K562 (cell line): Measurements from ENCODE around the gene MON2. TPM values are rescaled to one million over a fixed set of nuclear protein-coding genes. Genes with fewer than 3 reads are reported as not detected.

ENCODE experiments used
- CTBP1 ChIP-seq: fragments of 450-650 bp; IDR thresholded peaks from 2 replicates; pipeline ENCODE4 v1.6.1; 2016; ENCODE audit warnings: borderline replicate concordance
- GATAD2A ChIP-seq: fragments of 450-650 bp; IDR thresholded peaks from 2 replicates; pipeline ENCODE4 v1.6.1; 2017
- HCFC1 ChIP-seq: IDR thresholded peaks from 2 replicates; pipeline ENCODE4 v1.6.1; 2012; ENCODE audit warnings: low read depth, low read length, improper control_type of control experiment
- HNRNPH1 ChIP-seq: fragments of 200-400 bp; formaldehyde crosslinking; optimal IDR thresholded peaks from 2 replicates; pipeline ENCODE3; 2017; ENCODE audit warnings: low read depth, mild to moderate bottlenecking, low read length, moderate library complexity
- KDM2B ChIP-seq: fragments of 250-450 bp; sonication (Bioruptor Pico); IDR thresholded peaks from 2 replicates; pipeline ENCODE4 v1.8.0; 2021; ENCODE audit warnings: mild to moderate bottlenecking, moderate library complexity
- MBD2 ChIP-seq: sonication (generic); IDR thresholded peaks from 2 replicates; pipeline ENCODE4 v1.6.1; 2016; ENCODE audit warnings: low read depth, borderline replicate concordance
- MXD1 ChIP-seq: fragments of 250-450 bp; sonication (Bioruptor Pico); IDR thresholded peaks from 2 replicates; pipeline ENCODE4 v1.8.0; 2021; ENCODE audit warnings: borderline replicate concordance, mild to moderate bottlenecking, moderate library complexity; ENCODE audit not compliant: poor library complexity, severe bottlenecking
- NFXL1 ChIP-seq: fragments of 450-650 bp; formaldehyde crosslinking; IDR thresholded peaks from 2 replicates; pipeline ENCODE4 v1.4.0; 2021; ENCODE audit warnings: mild to moderate bottlenecking
- NR1H2 ChIP-seq: sonication (generic); formaldehyde crosslinking; IDR thresholded peaks from 2 replicates; pipeline ENCODE4 v1.4.0; 2020; ENCODE audit warnings: mild to moderate bottlenecking, missing genetic modification reagents
- RBM25 ChIP-seq: fragments of 200-400 bp; formaldehyde crosslinking; IDR thresholded peaks from 2 replicates; pipeline ENCODE4 v1.6.1; 2018; ENCODE audit warnings: low read length, low read depth, moderate library complexity; ENCODE audit not compliant: severe bottlenecking
- SAFB ChIP-seq: fragments of 200-400 bp; formaldehyde crosslinking; IDR thresholded peaks from 2 replicates; pipeline ENCODE4 v1.6.1; 2017; ENCODE audit warnings: low read depth, low read length, borderline replicate concordance
- SAFB2 ChIP-seq: fragments of 200-400 bp; formaldehyde crosslinking; IDR thresholded peaks from 2 replicates; pipeline ENCODE4 v1.6.1; 2018; ENCODE audit warnings: borderline replicate concordance, low read length, low read depth, moderate library complexity; ENCODE audit not compliant: severe bottlenecking
- TAF9B ChIP-seq: fragments of 450-650 bp; IDR thresholded peaks from 2 replicates; pipeline ENCODE4 v1.6.1; 2018; ENCODE audit warnings: mild to moderate bottlenecking; ENCODE audit not compliant: partially characterized antibody
- TFAP4 ChIP-seq: sonication (generic); formaldehyde crosslinking; IDR thresholded peaks from 2 replicates; pipeline ENCODE4 v1.8.0; 2022; ENCODE audit warnings: missing genetic modification reagents, mild to moderate bottlenecking, moderate library complexity, borderline replicate concordance
- ZNF445 ChIP-seq: fragments of 250-450 bp; sonication (Bioruptor Pico); IDR thresholded peaks from 2 replicates; pipeline ENCODE4 v1.4.0; 2020; ENCODE audit warnings: low read depth, mild to moderate bottlenecking, moderate library complexity
- ZNF583 ChIP-seq: fragments of 250-450 bp; sonication (Bioruptor Pico); IDR thresholded peaks from 2 replicates; pipeline ENCODE4 v1.4.0; 2020
- polyA plus RNA-seq, 8 experiments: library from polyadenylated mRNA; depleted of rRNA in 4 of 8; stranded (reverse) in 5 of 8; unstranded in 3 of 8; fragments of >200 nt; fragmentation: Nextera tagmentation in 2 of 8; fragmentation: Illumina TruSeq in 1 of 8; extraction: Ambion mirVana in 2 of 8; extraction: Trizol in 1 of 8; gene quantifications; 2 replicates each; pipeline versions ENCODE4 v1.2.1 to v1.2.3, GENCODE V29; 2011 to 2014; ENCODE audit warnings: inconsistent platforms in 1 of 8, missing spikeins in 1 of 8
- total RNA-seq, 7 experiments: library from RNA; depleted of rRNA in 6 of 7; stranded (reverse); fragments of >200 nt in 6 of 7; fragmentation: Illumina TruSeq in 2 of 7; extraction: Trizol in 2 of 7; gene quantifications; 2 replicates each; pipeline versions ENCODE4 v1.2.1 to v1.2.3, GENCODE V29; 2011 to 2021; ENCODE audit warnings: low replicate concordance in 1 of 7
- TF ChIP-seq, protein P1 (sequence below), 2 experiments: fragments of 450-650 bp in 1 of 2; sonication (generic) in 1 of 2; formaldehyde crosslinking in 1 of 2; IDR thresholded peaks; 2 replicates each; pipeline versions ENCODE4 v1.7.1 to v1.9.0; 2016 to 2022; ENCODE audit warnings: inconsistent platforms in 1 of 2, mild to moderate bottlenecking in 1 of 2, missing genetic modification reagents in 1 of 2

The MON2 gene
- total and polyA plus RNA-seq, 9 of the 15 experiments (the other 6 are each of a cell fraction or from before 2014, with no cell fraction given): 3.6 to 31.6 (median 16.8) TPM

DNA sequence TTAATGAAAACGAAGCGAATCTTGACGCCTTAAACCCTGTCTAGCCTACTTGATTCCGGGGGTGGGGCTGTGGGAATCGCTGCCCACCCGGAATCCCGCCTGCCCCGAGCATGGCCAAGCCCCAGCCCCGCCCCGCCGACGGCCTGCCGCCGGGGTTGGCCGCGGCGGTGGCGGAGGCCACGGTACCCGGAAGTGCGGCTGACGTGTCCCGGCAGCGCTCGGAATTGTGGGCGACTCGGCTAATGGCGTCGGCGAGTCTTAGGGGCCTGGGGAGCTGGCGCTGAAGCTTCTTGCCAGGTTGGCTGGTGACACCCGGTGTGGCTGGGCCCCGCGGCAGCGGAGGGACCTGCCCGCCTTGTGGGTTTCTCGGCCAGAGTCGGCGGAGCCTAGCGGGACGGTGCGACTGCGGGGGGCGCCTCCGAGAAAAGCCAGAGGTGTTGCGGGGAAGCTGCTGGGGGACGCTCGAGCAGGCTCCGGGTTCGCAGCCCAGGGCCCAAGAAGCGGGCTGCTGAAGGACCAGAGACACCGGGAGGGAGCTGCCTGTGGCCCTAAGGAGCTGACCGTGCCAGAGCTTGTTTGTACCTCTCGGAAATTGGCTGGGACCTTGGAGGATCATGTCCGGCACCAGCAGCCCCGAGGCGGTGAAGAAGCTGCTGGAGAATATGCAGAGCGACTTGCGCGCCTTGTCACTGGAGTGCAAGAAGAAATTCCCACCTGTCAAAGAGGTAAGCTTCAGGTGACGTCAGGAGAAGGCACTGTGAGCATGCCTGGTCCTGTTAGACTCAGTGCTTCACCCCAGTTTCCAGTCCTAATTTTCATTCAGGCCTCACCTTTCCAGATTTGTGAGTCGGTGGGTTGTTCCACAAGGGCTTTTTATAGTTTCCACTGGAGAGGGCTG lies at the start of gene MON2 (continued):
- TF ChIP-seq, protein P1, sequence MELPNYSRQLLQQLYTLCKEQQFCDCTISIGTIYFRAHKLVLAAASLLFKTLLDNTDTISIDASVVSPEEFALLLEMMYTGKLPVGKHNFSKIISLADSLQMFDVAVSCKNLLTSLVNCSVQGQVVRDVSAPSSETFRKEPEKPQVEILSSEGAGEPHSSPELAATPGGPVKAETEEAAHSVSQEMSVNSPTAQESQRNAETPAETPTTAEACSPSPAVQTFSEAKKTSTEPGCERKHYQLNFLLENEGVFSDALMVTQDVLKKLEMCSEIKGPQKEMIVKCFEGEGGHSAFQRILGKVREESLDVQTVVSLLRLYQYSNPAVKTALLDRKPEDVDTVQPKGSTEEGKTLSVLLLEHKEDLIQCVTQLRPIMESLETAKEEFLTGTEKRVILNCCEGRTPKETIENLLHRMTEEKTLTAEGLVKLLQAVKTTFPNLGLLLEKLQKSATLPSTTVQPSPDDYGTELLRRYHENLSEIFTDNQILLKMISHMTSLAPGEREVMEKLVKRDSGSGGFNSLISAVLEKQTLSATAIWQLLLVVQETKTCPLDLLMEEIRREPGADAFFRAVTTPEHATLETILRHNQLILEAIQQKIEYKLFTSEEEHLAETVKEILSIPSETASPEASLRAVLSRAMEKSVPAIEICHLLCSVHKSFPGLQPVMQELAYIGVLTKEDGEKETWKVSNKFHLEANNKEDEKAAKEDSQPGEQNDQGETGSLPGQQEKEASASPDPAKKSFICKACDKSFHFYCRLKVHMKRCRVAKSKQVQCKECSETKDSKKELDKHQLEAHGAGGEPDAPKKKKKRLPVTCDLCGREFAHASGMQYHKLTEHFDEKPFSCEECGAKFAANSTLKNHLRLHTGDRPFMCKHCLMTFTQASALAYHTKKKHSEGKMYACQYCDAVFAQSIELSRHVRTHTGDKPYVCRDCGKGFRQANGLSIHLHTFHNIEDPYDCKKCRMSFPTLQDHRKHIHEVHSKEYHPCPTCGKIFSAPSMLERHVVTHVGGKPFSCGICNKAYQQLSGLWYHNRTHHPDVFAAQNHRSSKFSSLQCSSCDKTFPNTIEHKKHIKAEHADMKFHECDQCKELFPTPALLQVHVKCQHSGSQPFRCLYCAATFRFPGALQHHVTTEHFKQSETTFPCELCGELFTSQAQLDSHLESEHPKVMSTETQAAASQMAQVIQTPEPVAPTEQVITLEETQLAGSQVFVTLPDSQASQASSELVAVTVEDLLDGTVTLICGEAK (IDR thresholded peaks at IDR 0.05): peak; percentile 85
- TF ChIP-seq, protein P1 (CRISPR knock-in tag; IDR thresholded peaks at IDR 0.05): no peak
- TF ChIP-seq GATAD2A (no peak), RBM25 (no peak), TAF9B (peak; percentile 88), SAFB (0 out of 2 replicates have a peak, but pooled peaks have one; percentile 35), ZNF583 (CRISPR knock-in tag) (no peak), ZNF445 (no peak), NFXL1 (no peak), MBD2 (peak; percentile 81; the same call in 1 of the 2 replicates), HCFC1 (peak; percentile 73), HNRNPH1 (no peak), TFAP4 (CRISPR knock-in tag) (peak; percentile 69), KDM2B (CRISPR knock-in tag) (no peak), NR1H2 (CRISPR knock-in tag) (0 out of 2 replicates have a peak, but pooled peaks have one; percentile 90), SAFB2 (no peak), MXD1 (CRISPR knock-in tag) (no peak), CTBP1 (no peak)
